HepG2 (cell line): ENCODE data around the gene SCUBE1.
A peak's percentile ranks its signal among the peaks of the same experiment; 100 is the strongest.

Experiments
- ATF2 ChIP-seq: sonication (generic); formaldehyde crosslinking; IDR thresholded peaks from 2 replicates; pipeline ENCODE4 v1.4.0; 2020; ENCODE audit warnings: missing genetic modification reagents
- CBX2 ChIP-seq, 2 experiments: fragments of 200-600 bp in 1 of 2; sonication (generic); formaldehyde crosslinking in 1 of 2; IDR thresholded peaks; 2 replicates each; pipeline versions ENCODE4 v1.7.0 to v1.8.1; 2018 to 2022; ENCODE audit warnings: low read depth in 2 of 2, low read length in 1 of 2, mild to moderate bottlenecking in 1 of 2, missing genetic modification reagents in 1 of 2
- CHD2 ChIP-seq: IDR thresholded peaks from 2 replicates; pipeline ENCODE4 v1.6.1; 2011; ENCODE audit warnings: low read depth, low read length, improper control_type of control experiment
- EZH2 ChIP-seq: conservative IDR thresholded peaks from 2 replicates; pipeline ENCODE4 v1.6.1; 2012; ENCODE audit warnings: mild to moderate bottlenecking, low read depth, low read length, moderate library complexity
- IRF1 ChIP-seq: sonication (generic); formaldehyde crosslinking; IDR thresholded peaks from 2 replicates; pipeline ENCODE4 v1.4.0; 2020; ENCODE audit warnings: low read depth, mild to moderate bottlenecking, missing genetic modification reagents
- MXI1 ChIP-seq: IDR thresholded peaks from 3 replicates; pipeline ENCODE4 v1.6.1; 2012; ENCODE audit warnings: low read depth, low read length, inconsistent platforms, borderline replicate concordance
- REPIN1 ChIP-seq: sonication (generic); formaldehyde crosslinking; IDR thresholded peaks from 2 replicates; pipeline ENCODE4 v1.8.0; 2022; ENCODE audit warnings: missing genetic modification reagents, low read depth, mild to moderate bottlenecking, borderline replicate concordance
- SRSF9 ChIP-seq: fragments of 200-400 bp; formaldehyde crosslinking; IDR thresholded peaks from 2 replicates; pipeline ENCODE4 v1.6.1; 2018; ENCODE audit warnings: borderline replicate concordance, mild to moderate bottlenecking, low read depth, low read length; ENCODE audit not compliant: insufficient read depth, poor library complexity, severe bottlenecking
- TOPORS ChIP-seq: sonication (generic); formaldehyde crosslinking; IDR thresholded peaks from 2 replicates; pipeline ENCODE4 v1.8.0; 2023; ENCODE audit warnings: mild to moderate bottlenecking, missing genetic modification reagents
- ZNF34 ChIP-seq: sonication (generic); formaldehyde crosslinking; IDR thresholded peaks from 2 replicates; pipeline ENCODE4 v1.4.0; 2020; ENCODE audit warnings: mild to moderate bottlenecking, missing genetic modification reagents, borderline replicate concordance
- TF ChIP-seq, protein P1 (sequence below): sonication (generic); formaldehyde crosslinking; IDR thresholded peaks from 2 replicates; pipeline ENCODE4 v1.5.0; 2020; ENCODE audit warnings: mild to moderate bottlenecking, missing genetic modification reagents, moderate library complexity

- no peak for TF ChIP-seq CHD2
- no peak for TF ChIP-seq MXI1
- no peak for TF ChIP-seq ATF2 (CRISPR knock-in tag)
- TF ChIP-seq, protein P1, sequence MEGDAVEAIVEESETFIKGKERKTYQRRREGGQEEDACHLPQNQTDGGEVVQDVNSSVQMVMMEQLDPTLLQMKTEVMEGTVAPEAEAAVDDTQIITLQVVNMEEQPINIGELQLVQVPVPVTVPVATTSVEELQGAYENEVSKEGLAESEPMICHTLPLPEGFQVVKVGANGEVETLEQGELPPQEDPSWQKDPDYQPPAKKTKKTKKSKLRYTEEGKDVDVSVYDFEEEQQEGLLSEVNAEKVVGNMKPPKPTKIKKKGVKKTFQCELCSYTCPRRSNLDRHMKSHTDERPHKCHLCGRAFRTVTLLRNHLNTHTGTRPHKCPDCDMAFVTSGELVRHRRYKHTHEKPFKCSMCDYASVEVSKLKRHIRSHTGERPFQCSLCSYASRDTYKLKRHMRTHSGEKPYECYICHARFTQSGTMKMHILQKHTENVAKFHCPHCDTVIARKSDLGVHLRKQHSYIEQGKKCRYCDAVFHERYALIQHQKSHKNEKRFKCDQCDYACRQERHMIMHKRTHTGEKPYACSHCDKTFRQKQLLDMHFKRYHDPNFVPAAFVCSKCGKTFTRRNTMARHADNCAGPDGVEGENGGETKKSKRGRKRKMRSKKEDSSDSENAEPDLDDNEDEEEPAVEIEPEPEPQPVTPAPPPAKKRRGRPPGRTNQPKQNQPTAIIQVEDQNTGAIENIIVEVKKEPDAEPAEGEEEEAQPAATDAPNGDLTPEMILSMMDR (CRISPR knock-in tag): 0 out of 2 replicates have a peak, but pooled peaks have one; percentile 7
- no peak for TF ChIP-seq REPIN1 (CRISPR knock-in tag)
- no peak for TF ChIP-seq SRSF9
- TF ChIP-seq TOPORS (CRISPR knock-in tag): no peak
- TF ChIP-seq EZH2: no peak
- TF ChIP-seq IRF1: no peak
- TF ChIP-seq ZNF34 (CRISPR knock-in tag): no peak
- no peak for TF ChIP-seq CBX2 (IDR thresholded peaks at IDR 0.05; ENCODE audit: low read depth, low read length)
- TF ChIP-seq CBX2 (CRISPR knock-in tag; IDR thresholded peaks at IDR 0.05; ENCODE audit: low read depth): no peak
Observed at GRCh38 chr22:43166132-43166930, 176.8 kb downstream of the SCUBE1 start.
